Tibial artery (tissue), 4 donors: Measurements from ENCODE around the gene PLA2G12A.
A peak's percentile ranks its signal among the peaks of the same experiment; 100 is the strongest.

ENCODE experiments used
- DNase-seq, 2 donors: peaks; one replicate each; pipeline ENCODE4 v3.0.0-alpha.2; 2019
- H3K27ac ChIP-seq, 2 donors: fragments of 200-600 bp; sonication (generic) in 1 of 2; 1 replicate in 1 of 2; 2 replicates in 1 of 2; pipeline ENCODE4 v1.5.1; 2018 to 2019; ENCODE audit warnings: mild to moderate bottlenecking in 1 of 2
- H3K27me3 ChIP-seq, 2 donors: fragments of 200-600 bp; sonication (generic) in 1 of 2; one replicate each; pipeline versions ENCODE4 v1.5.1 to v1.6.0; 2016 to 2019
- H3K36me3 ChIP-seq, 3 donors: fragments of 200-600 bp; sonication (generic) in 2 of 3; one replicate each; pipeline ENCODE4 v1.5.1; 2016 to 2019; ENCODE audit warnings: mild to moderate bottlenecking in 2 of 3
- H3K4me1 ChIP-seq, 4 donors: fragments of 200-600 bp; sonication (generic) in 2 of 4; 1 replicate in 3 of 4; 2 replicates in 1 of 4; pipeline ENCODE4 v1.5.1; 2016 to 2019
- H3K4me3 ChIP-seq, 2 donors: fragments of 200-600 bp; sonication (generic) in 1 of 2; 1 replicate in 1 of 2; 2 replicates in 1 of 2; pipeline ENCODE4 v1.5.1; 2018 to 2019; ENCODE audit warnings: mild to moderate bottlenecking in 2 of 2
- H3K9me3 ChIP-seq, 3 donors: fragments of 200-600 bp; sonication (generic) in 1 of 3; one replicate each; pipeline ENCODE4 v1.5.1; 2016 to 2019
- intact Hi-C: fragments of 100-400 bp; cut with DNase I; formaldehyde crosslinking; loops from one replicate; pipeline ENCODE4 v1.15.0; 2023; ENCODE audit warnings: low total_unique reads
- TF ChIP-seq, protein P1 (sequence below), 2 experiments: fragments of 200-600 bp in 1 of 2; fragments of 450-650 bp in 1 of 2; IDR thresholded peaks; one replicate each; pipeline ENCODE4 v1.5.1; 2017 to 2019; ENCODE audit warnings: antibody characterized with exemption in 2 of 2, mild to moderate bottlenecking in 1 of 2, moderate library complexity in 1 of 2

PLA2G12A gene

GRCh38 chr4:109708990-109709389 is 20.9 kb downstream of the PLA2G12A start:
- Histone ChIP-seq H3K4me3 (no peak overlapping the region), H3K36me3 (peaks cover 8 to 27% (median 14%) of the 10 kb centered on the region in 3 donors), H3K9me3 (no peaks in the 10 kb centered on the region), H3K27me3 (no peaks in the 10 kb centered on the region), H3K27ac (no peak overlapping the region), H3K4me1 (no peaks in the 10 kb centered on the region)
- intact Hi-C loops = no loop called here
- DNase-seq = no peak
- TF ChIP-seq, protein P1, sequence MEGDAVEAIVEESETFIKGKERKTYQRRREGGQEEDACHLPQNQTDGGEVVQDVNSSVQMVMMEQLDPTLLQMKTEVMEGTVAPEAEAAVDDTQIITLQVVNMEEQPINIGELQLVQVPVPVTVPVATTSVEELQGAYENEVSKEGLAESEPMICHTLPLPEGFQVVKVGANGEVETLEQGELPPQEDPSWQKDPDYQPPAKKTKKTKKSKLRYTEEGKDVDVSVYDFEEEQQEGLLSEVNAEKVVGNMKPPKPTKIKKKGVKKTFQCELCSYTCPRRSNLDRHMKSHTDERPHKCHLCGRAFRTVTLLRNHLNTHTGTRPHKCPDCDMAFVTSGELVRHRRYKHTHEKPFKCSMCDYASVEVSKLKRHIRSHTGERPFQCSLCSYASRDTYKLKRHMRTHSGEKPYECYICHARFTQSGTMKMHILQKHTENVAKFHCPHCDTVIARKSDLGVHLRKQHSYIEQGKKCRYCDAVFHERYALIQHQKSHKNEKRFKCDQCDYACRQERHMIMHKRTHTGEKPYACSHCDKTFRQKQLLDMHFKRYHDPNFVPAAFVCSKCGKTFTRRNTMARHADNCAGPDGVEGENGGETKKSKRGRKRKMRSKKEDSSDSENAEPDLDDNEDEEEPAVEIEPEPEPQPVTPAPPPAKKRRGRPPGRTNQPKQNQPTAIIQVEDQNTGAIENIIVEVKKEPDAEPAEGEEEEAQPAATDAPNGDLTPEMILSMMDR (IDR thresholded peaks at IDR 0.05) = no peak

DNA sequence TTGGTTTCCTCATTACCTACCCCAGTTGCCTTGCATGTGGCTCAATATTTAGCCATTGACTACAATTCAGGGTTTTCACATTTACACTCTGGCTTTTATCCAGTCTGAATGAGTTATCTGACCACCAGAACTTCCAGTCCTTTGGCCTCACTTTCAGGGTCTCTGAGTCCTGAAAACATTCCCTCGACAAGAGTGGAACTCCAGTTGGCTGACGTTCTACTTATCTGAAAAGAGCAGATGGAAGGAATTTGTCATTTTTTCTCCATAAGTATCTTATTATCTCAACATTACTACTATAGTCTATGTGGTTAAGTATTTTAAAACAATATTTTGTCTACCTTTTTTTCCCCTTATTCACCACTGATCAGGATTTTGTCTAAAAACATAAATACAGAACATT is 21.4 kb downstream of the PLA2G12A start:
- Histone ChIP-seq H3K4me3 (no peak overlapping the region), H3K36me3 (peaks cover 2 to 22% (median 9%) of the 10 kb centered on the region in 3 donors), H3K27me3 (no peaks in the 10 kb centered on the region), H3K27ac (no peak overlapping the region), H3K4me1 (no peaks in the 10 kb centered on the region), H3K9me3 (no peaks in the 10 kb centered on the region)
- no peak for DNase-seq
- intact Hi-C loops = no loop called here
- TF ChIP-seq, protein P1 (IDR thresholded peaks at IDR 0.05) = no peak

DNA sequence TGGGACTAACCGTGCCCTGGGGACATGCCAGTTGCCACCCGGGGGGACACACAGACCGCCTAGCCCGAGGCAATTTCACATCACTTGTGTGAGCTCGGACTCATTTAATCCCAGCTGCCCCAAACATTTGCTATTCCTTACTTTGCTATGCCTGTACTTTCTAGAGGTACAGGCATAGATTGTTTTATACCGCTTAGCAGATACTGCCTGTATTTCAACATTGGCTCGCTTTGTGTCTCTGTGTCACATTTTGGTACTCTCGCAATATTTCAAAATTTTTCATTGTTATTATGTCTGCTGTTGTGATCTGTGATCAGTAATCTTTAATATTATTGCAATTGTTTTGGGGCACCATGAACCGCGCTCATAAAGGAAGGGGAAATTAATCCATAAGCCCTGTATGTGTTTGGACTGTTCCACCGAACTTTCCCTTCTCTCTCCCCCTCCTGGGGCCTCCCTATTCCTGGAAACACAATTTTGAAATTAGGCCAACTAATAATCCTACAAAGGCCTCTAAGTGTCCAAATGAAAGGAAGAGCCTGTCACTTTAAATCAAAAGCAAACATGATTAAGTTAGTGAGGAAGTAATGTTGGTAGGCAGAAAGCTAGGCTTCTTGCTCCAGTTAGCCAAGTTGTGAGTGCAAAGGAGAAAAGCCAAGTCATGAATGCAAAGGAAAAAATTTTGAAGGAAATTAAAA is 26.1 kb downstream of the PLA2G12A start:
- no peak for DNase-seq
- H3K36me3 ChIP-seq = no peaks in the 10 kb centered on the region
- H3K9me3 ChIP-seq = no peaks in the 10 kb centered on the region
- TF ChIP-seq, protein P1 (IDR thresholded peaks at IDR 0.05) = no peak
- peaks cover 0 to 11% (median 5%) of the 10 kb centered on the region in 4 donors for H3K4me1 ChIP-seq
- intact Hi-C loops = loop anchor here (2.0 to 5.0 kb wide), 3 partner anchors 27 to 272 kb away; partner anchors contain the start of genes GAR1, PLA2G12A and SEC24B
- H3K27ac ChIP-seq = peak overlapping the region; percentile 72 to 82
- no peaks in the 10 kb centered on the region for H3K27me3 ChIP-seq
- H3K4me3 ChIP-seq = peak overlapping the region; percentile 75 to 80

DNA sequence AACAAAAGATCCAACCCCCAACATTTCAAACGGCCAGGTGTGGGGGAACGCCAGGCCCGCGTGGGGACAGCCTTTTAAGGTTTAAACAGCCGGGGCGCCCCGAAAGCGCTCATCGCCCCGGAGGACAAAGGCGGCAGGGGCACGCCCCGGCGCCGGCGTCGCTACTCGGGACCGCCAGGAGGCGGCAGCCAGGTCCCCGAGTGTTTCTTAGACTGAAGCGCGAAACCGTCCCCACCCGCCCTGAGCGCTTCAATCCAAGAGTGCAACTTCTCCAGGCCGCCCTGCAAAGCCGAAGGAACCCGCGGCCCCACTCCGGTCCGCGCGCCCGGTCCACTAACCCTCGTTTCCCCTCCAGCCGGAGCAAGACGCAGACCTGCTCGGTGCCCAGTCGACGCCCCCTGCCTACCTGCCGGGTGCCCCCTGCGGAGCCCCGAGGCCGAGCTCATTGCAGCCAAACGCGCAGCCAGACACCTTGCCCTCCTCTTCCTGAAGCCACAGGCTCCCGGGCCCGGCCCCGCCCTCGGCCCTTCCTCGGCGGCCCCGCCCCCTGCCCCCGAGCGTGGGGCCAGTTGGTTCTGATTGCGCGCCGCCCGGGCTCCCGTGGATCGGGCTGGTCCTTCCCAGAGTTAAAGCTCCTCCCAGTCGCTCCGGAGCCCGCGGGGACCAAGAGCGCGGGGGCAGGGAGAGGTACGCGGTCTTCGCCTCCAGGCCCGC is 26.8 kb downstream of the PLA2G12A start, which contains the start of gene CASP6:
Gene CASP6, minus strand, starts transcription at position 496 of the 714 bp plus-strand sequence. Its CDS starts 50 bp downstream, at position 446.
- Histone ChIP-seq H3K27me3 (no peaks in the 10 kb centered on the region), H3K9me3 (no peaks in the 10 kb centered on the region), H3K27ac (peak within 1 kb of the TSS; percentile 72 to 82), H3K36me3 (peaks cover 0 to under 1% (median 0%) of the 10 kb centered on the region in 3 donors), H3K4me3 (peak within 1 kb of the TSS; percentile 75 to 80), H3K4me1 (peaks cover 0 to 11% (median 5%) of the 10 kb centered on the region in 4 donors)
- peak; percentile 88 to 94 for DNase-seq
- intact Hi-C loops = loop anchor here (2.0 to 5.0 kb wide), 3 partner anchors 28 to 271 kb away; partner anchors contain the start of genes GAR1, PLA2G12A and SEC24B
- TF ChIP-seq, protein P1 (IDR thresholded peaks at IDR 0.05) = peak; percentile 70 to 74

GRCh38 chr4:109701566-109702410 is 28.1 kb downstream of the PLA2G12A start:
- H3K27me3 ChIP-seq = no peaks in the 10 kb centered on the region
- no peak for DNase-seq
- intact Hi-C loops = loop anchor here (2.0 to 5.0 kb wide), 3 partner anchors 29 to 269 kb away; partner anchors contain the start of genes GAR1, PLA2G12A and SEC24B

More at GRCh38 chr4:109701566-109702410, 28.1 kb downstream of the PLA2G12A start:
- Histone ChIP-seq H3K9me3 (no peaks in the 10 kb centered on the region), H3K4me1 (peaks cover 0 to 11% (median 5%) of the 10 kb centered on the region in 4 donors), H3K27ac (peak overlapping the region; percentile 72 to 82), H3K4me3 (peak overlapping the region; percentile 75 to 80), H3K36me3 (peaks cover 0 to 12% (median 6%) of the 10 kb centered on the region in 3 donors)
- TF ChIP-seq, protein P1 (IDR thresholded peaks at IDR 0.05) = no peak
